HL-60 (cell line): ENCODE results near the gene FOXA2.

Experiments used
- DNase-seq, 2 experiments: peaks; one replicate each; pipeline ENCODE4 v3.0.0-alpha.2; 2010 to 2020; ENCODE audit warnings: low read depth in 1 of 2, low spot score in 1 of 2
- H3K27ac ChIP-seq: fragments of 250-450 bp; sonication (Bioruptor Pico); replicated peaks from 2 replicates; pipeline ENCODE4 v1.5.1; 2020; ENCODE audit warnings: mild to moderate bottlenecking, moderate library complexity
- H3K27me3 ChIP-seq: fragments of 250-450 bp; sonication (Bioruptor Pico); 2 replicates; pipeline ENCODE4 v1.5.1; 2021; ENCODE audit warnings: mild to moderate bottlenecking, moderate library complexity; ENCODE audit not compliant: insufficient read depth, poor library complexity, severe bottlenecking
- H3K4me3 ChIP-seq: replicated peaks from 2 replicates; pipeline ENCODE4 v1.5.1; 2011; ENCODE audit warnings: mild to moderate bottlenecking, control low read depth, low read length; ENCODE audit not compliant: insufficient read depth
- GABPA ChIP-seq: IDR thresholded peaks from 2 replicates; pipeline ENCODE4 v1.6.1; 2012; ENCODE audit warnings: low read depth
- POLR2AphosphoS5 ChIP-seq: IDR thresholded peaks from 2 replicates; pipeline ENCODE4 v1.6.1; 2012; ENCODE audit warnings: low read depth
- REST ChIP-seq: IDR thresholded peaks from 2 replicates; pipeline ENCODE4 v1.6.1; 2012; ENCODE audit warnings: low read depth; ENCODE audit not compliant: insufficient replicate concordance
- SPI1 ChIP-seq: IDR thresholded peaks from 2 replicates; pipeline ENCODE4 v1.6.1; 2012; ENCODE audit warnings: low read depth, mild to moderate bottlenecking, borderline replicate concordance
- TF ChIP-seq, protein P1 (sequence below): IDR thresholded peaks from one replicate; pipeline ENCODE4 v1.5.1; 2011; ENCODE audit warnings: low read length, control low read depth, inconsistent platforms; ENCODE audit not compliant: insufficient read depth

FOXA2 gene

DNA sequence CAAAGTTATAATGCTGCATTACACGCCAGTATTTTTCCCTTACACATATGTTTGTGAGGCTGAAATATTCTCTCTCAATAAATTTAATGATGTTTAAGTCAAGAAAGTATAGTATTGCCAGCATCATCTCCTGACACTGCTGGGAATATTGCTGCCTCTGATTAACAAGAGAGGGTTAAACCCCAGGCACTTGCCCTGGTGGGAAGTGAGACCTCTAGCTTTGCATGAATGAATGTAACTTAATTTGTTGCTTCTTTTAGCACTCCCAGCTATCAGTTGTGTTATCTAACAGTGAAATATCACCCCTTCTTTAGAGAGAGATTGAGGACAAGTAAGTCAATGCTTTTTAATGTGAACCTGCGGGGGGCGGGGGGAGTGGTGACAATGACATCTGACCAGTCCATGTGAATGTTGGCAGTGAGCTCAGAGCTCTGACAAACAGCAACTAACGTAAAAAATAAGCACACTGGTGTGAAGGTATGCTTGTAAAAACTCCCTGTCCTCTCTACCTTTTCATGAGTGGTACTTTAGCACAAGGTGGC lies 9.8 kb downstream of the FOXA2 start:
- Histone ChIP-seq H3K27me3 (peaks cover 71% of the 10 kb centered on the region), H3K27ac (no peak overlapping the region), H3K4me3 (no peak overlapping the region)
- DNase-seq: no peak
- TF ChIP-seq REST: no peak
- TF ChIP-seq SPI1: no peak
- TF ChIP-seq GABPA: no peak
- TF ChIP-seq, protein P1, sequence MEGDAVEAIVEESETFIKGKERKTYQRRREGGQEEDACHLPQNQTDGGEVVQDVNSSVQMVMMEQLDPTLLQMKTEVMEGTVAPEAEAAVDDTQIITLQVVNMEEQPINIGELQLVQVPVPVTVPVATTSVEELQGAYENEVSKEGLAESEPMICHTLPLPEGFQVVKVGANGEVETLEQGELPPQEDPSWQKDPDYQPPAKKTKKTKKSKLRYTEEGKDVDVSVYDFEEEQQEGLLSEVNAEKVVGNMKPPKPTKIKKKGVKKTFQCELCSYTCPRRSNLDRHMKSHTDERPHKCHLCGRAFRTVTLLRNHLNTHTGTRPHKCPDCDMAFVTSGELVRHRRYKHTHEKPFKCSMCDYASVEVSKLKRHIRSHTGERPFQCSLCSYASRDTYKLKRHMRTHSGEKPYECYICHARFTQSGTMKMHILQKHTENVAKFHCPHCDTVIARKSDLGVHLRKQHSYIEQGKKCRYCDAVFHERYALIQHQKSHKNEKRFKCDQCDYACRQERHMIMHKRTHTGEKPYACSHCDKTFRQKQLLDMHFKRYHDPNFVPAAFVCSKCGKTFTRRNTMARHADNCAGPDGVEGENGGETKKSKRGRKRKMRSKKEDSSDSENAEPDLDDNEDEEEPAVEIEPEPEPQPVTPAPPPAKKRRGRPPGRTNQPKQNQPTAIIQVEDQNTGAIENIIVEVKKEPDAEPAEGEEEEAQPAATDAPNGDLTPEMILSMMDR: no peak
- TF ChIP-seq POLR2AphosphoS5: no peak

GRCh38 chr20:22572491-22572890 lies 11.9 kb downstream of the FOXA2 start:
- peaks cover 74% of the 10 kb centered on the region for H3K27me3 ChIP-seq
- DNase-seq: no peak

DNA sequence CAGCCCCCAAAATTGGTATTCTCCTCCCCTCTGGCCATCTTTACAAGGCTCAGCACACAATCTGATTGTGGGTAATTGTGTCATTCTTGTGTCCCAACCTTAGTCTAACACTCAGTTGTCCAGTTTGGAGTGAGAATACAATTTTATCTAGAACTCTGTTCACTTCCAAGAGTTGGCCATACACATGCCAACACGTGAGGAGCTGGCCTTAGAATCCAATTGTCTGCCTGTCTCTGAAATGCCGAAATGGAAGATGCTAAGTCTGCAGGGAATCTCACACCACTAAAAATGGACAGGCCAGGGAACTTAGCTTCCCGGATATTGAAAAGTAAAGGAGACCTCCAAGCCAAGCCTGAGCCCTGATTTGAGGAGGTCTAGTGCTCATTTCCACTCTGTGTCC lies 12.3 kb downstream of the FOXA2 start:
- DNase-seq: no peak
- no peak overlapping the region for H3K27ac ChIP-seq
- H3K27me3 ChIP-seq: peaks cover 74% of the 10 kb centered on the region
- no peak overlapping the region for H3K4me3 ChIP-seq
- TF ChIP-seq, protein P1: no peak
- TF ChIP-seq GABPA (no peak), SPI1 (no peak), REST (no peak), POLR2AphosphoS5 (no peak)

More at GRCh38 chr20:22572491-22572890, 11.9 kb downstream of the FOXA2 start:
- Histone ChIP-seq H3K4me3 (no peak overlapping the region), H3K27ac (no peak overlapping the region)
- TF ChIP-seq SPI1 (no peak), POLR2AphosphoS5 (no peak), GABPA (no peak)
- TF ChIP-seq, protein P1: no peak

DNA sequence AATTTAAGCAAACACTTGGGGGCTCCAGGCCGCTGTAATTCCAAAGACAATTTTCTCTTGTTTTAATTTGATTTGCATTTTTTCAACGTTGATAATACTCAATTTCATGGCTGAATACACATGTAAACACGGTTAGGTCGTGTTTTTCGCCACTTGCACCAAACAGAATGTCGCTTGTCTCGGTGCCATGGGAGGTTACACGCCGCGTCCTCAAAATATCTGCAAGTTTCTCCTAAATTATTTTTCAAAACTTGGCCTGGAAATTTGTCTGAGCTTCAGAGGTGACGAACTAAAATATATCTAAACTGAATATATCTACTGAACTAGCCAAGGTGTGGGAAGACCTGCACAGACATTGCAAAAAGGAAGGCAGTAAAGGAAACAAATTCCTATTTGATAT lies 15.0 kb downstream of the FOXA2 start:
- TF ChIP-seq SPI1 (no peak), GABPA (no peak), POLR2AphosphoS5 (no peak), REST (no peak)
- TF ChIP-seq, protein P1: no peak
- DNase-seq: no peak
- H3K27me3 ChIP-seq: peaks cover 77% of the 10 kb centered on the region
- no peak overlapping the region for H3K27ac ChIP-seq
- H3K4me3 ChIP-seq: no peak overlapping the region
